ENCODE measurements around the gene DTX3.
"Not testable (repeated sequence)": the region's sequence is repeated elsewhere in the genome, so short reads cannot be mapped to it uniquely, and the experiment has no call there.

DTX3 gene

GRCh38 chr12:57632958-57633840 lies 28.6 kb downstream of the DTX3 start, which contains the start of gene B4GALNT1:
Gene B4GALNT1 (minus strand): TSS chr12:57633201. CDS start chr12:57632132, 1,069 bp downstream.
- FAIRE-seq, result no peak

DNA sequence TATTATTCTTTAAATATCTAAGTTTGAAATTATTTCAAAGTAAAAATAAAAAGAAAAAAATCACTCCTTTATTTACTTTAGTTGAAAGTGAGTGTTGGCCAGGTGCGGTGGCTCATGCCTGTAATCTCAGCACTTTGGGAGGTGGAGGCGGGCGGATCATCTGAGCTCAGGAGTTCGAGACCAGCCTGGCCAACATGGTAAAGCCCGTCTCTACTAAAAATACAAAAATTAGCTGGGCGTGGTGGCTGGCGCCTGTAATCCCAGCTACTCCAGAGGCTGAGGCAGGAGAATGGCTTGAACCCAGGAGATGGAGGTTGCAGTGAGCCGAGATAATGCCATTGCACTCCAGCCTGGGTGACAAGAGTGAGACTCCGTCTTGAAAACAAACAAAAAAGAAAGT lies 32.1 kb downstream of the DTX3 start:
- not testable (repeated sequence) for FAIRE-seq

DNA sequence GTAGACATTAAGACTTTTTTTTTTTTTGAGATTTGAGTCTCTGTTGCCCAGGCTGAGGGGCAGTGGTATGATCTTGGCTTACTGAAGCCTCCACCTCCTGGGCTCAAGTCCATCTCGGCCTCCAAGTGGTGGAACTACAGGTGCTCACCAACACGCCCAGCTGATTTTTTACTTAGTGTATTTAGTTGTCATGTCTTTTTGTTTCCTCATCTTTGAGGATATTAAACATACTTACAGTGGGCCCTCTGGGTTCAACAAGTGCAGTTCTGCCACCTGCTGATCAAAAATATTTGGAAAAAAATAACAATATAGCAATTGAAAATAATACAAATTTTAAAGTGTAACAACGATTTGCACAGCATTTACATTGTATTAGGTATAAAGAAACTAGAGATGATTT lies 32.7 kb downstream of the DTX3 start:
- FAIRE-seq, result no peak

- no peak for FAIRE-seq
These were observed 33.5 kb downstream of the DTX3 start for GRCh38 chr12:57638096-57638495.

DNA sequence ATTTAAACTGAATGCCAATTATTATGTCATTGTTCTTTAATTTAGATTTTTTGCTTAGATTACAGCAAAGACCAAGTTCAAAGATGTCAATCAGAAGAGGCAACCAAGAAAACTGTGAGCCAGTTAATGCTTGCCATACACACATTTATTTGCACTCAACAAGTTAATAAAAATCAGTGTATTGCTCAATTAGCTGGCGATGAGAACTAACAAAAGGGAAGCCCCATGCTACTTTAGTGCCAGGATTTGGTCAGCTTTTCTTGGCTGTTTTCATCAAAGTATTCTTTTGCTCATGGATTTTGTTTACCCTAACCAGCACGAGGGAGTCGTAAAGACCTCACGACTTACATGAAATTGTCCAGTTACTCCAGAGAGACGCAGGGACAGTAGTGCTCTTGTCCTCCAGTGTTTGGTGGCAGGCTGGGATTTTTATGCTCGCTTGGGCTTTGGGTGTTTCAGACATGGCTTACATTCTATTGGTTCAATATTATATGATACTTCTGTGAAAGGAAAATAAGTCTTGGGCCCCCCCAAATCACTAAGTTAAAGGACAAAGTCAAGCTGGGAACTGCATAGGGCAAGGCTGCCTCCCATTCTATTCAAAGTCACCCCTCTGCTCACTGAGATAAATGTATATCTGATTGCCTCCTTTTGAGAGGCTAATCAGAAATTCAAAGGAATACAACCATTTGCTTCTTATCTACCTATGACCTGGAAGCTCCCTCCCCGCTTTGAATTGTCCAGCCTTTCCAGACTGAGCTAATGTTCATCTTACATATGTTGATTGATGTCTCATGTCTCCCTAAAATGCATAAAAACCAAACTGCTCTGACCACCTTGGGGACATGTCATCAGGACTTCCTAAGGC lies 35.8 kb downstream of the DTX3 start:
- no peak for FAIRE-seq

- no peak for FAIRE-seq
These were observed 37.2 kb downstream of the DTX3 start for GRCh38 chr12:57641699-57642442.

DNA sequence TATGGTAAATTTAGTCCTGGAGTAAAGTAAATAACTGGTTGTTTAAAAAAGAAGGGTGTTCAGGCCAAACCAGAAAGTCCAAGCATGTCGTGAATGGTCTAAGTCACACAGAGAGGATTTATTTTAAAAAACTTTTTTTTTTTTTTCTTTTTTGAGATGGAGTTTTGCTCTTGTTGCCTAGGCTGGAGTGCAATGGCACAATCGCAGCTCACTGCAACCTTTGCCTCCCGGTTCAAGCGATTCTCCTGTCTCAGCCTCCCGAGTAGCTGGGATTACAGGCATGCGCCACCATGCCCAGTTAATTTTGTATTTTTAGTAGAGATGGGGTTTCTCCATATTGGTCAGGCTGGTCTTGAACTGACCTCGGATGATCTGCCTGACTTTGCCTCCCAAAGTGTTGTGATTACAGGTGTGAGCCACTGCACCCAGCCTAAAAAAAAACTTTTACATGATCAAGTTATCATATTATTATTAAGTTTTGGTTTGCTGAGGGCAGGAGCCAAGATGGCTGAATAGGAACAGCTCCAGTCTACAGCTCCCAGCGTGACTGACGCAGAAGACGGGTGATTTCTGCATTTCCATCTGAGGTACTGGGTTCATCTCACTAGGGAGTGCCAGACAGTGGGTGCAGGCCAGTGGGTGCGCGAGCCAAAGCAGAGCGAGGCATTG lies 41.5 kb downstream of the DTX3 start:
- FAIRE-seq, result not testable (repeated sequence)

GRCh38 chr12:57646659-57647049 lies 42.0 kb downstream of the DTX3 start:
- FAIRE-seq, result not testable (repeated sequence)

DNA sequence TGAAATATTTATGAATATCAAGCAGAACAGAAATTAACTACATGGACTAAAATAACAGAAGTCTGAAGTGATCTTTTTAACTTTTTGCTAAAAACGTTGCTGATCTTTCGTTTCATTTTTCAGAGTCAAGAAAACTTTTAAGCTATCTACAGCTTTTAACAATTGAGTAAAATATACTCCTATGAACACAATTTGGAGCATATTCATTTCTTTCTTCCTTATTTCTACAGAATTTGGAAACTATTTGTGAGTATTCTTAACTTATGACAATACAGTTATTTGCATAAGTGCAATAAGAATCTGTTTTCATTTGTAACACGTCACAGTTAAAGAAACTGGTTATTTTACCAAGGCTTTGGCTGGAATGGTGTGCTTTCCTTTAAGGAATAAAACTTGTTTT lies 49.4 kb downstream of the DTX3 start:
- no peak for FAIRE-seq

- FAIRE-seq, result no peak
These were observed 51.1 kb downstream of the DTX3 start for GRCh38 chr12:57655541-57656240.

DNA sequence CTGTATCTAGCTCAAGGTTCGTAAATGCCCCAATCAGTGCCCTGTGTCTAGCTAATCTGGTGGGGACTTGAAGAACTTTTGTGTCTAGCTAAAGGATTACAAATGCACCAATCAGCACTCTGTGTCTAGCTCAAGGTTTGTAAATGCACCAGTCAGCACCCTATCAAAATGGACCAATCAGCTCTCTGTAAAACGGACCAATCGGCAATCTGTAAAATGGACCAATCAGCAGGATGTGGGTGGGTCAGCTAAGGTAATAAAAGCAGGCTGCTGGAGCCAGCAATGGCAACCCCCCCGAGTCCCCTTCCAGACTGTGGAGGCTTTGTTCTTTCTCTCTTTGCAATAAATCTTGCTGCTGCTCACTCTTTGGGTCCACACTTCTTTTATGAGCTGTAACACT lies 51.8 kb downstream of the DTX3 start:
- FAIRE-seq, result not testable (repeated sequence)

DNA sequence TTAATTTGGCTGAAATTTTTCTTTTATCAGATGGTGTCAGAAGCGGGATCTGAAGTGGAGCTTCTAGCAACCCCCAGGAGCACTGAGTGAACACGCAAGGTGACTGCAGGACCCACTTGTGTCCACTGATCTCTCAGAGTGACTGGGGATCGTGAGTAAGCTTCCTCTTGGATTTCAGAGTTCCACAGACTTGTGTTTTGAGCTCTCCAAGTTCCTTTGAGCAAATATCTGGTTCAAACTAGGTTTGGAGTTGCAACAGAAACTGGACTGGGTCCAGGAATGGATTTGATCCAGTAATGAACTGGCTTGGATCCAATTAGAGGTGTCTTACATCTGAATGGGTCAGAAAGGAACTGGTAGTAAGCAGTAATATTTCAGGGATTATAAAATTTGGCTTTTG lies 53.1 kb downstream of the DTX3 start:
- FAIRE-seq, result no peak

- FAIRE-seq, result no peak
These were observed 54.3 kb downstream of the DTX3 start for GRCh38 chr12:57658890-57659289.

Data from endometrium (tissue), 2 donors.